GM21737 (cell line): ENCODE results near the gene GRK5.
"Not testable (repeated sequence)": the region's sequence is repeated elsewhere in the genome, so short reads cannot be mapped to it uniquely, and the experiment has no call there.

Experiments used
- ATAC-seq: cut with Tn5 transposase; IDR thresholded peaks from one replicate; pipeline ENCODE4 v1.9.1; 2021; ENCODE audit warnings: mild to moderate bottlenecking, moderate library complexity; ENCODE audit not compliant: unreplicated experiment

Gene GRK5

GRCh38 chr10:119221201-119221600, 13.8 kb downstream of the GRK5 start:
- ATAC-seq = no peak

GRCh38 chr10:119221666-119222065, 14.3 kb downstream of the GRK5 start:
- no peak for ATAC-seq

GRCh38 chr10:119222537-119222936, 15.2 kb downstream of the GRK5 start:
- ATAC-seq = no peak

- no peak for ATAC-seq
Measured at GRCh38 chr10:119222966-119223386, 15.6 kb downstream of the GRK5 start.

- no peak for ATAC-seq
Measured at GRCh38 chr10:119225083-119225658, 17.8 kb downstream of the GRK5 start.

- ATAC-seq = no peak
Measured at GRCh38 chr10:119227825-119228224, 20.5 kb downstream of the GRK5 start.

- no peak for ATAC-seq
Measured at GRCh38 chr10:119231654-119232053, 24.3 kb downstream of the GRK5 start.

GRCh38 chr10:119232439-119232838, 25.1 kb downstream of the GRK5 start:
- ATAC-seq = not testable (repeated sequence)

GRCh38 chr10:119233123-119233820, 25.9 kb downstream of the GRK5 start:
- no peak for ATAC-seq

GRCh38 chr10:119233821-119234220, 26.4 kb downstream of the GRK5 start:
- ATAC-seq = no peak

- ATAC-seq = no peak
Measured at GRCh38 chr10:119235356-119235755, 28.0 kb downstream of the GRK5 start.

- no peak for ATAC-seq
Measured at GRCh38 chr10:119237722-119238436, 30.5 kb downstream of the GRK5 start.

- no peak for ATAC-seq
Measured at GRCh38 chr10:119238577-119238976, 31.2 kb downstream of the GRK5 start.

GRCh38 chr10:119239015-119239414, 31.6 kb downstream of the GRK5 start:
- ATAC-seq = not testable (repeated sequence)

GRCh38 chr10:119239630-119240029, 32.3 kb downstream of the GRK5 start:
- not testable (repeated sequence) for ATAC-seq

- no peak for ATAC-seq
Measured at GRCh38 chr10:119241066-119241465, 33.7 kb downstream of the GRK5 start.

GRCh38 chr10:119242186-119242585, 34.8 kb downstream of the GRK5 start:
- no peak for ATAC-seq

GRCh38 chr10:119243488-119243887, 36.1 kb downstream of the GRK5 start:
- ATAC-seq = no peak

GRCh38 chr10:119243967-119244366, 36.6 kb downstream of the GRK5 start:
- ATAC-seq = no peak

GRCh38 chr10:119245272-119245671, 37.9 kb downstream of the GRK5 start:
- ATAC-seq = no peak

- no peak for ATAC-seq
Measured at GRCh38 chr10:119246862-119247549, 39.6 kb downstream of the GRK5 start.

- no peak for ATAC-seq
Measured at GRCh38 chr10:119247550-119247894, 40.2 kb downstream of the GRK5 start.
